ENCODE measurements around the gene EPHB2.

- TF ChIP-seq CTCF (IDR thresholded peaks at IDR 0.05; ENCODE audit: low read depth, low read length) (no peak), POLR2A (IDR thresholded peaks at IDR 0.05; ENCODE audit: extremely low read depth, insufficient read length) (no peak)
- TF ChIP-seq, protein P1, sequence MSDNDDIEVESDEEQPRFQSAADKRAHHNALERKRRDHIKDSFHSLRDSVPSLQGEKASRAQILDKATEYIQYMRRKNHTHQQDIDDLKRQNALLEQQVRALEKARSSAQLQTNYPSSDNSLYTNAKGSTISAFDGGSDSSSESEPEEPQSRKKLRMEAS (IDR thresholded peaks at IDR 0.05; ENCODE audit: low read depth, low read length): no peak
Observed at GRCh38 chr1:22807340-22807739, 96.7 kb downstream of the EPHB2 start.
